T-helper 1 cell treated with Interleukin-12 subunit alpha and Interleukin-12 subunit beta and Interleukin-4 antibody, amounts not matched to agents 30 ng/mL and 1 ng/mL, for 36 hours (primary cell): Measurements from ENCODE around the gene UNKL. TPM values are rescaled to one million over a fixed set of nuclear protein-coding genes. Genes with fewer than 3 reads are reported as not detected.
"Not testable (repeated sequence)": the region's sequence is repeated elsewhere in the genome, so short reads cannot be mapped to it uniquely, and the experiment has no call there.

ENCODE experiments used
- intact Hi-C: fragments of 100-400 bp; cut with micrococcal nuclease; formaldehyde crosslinking; loops from one replicate; pipeline ENCODE4 v1.15.1; 2024
- total RNA-seq: library from RNA; stranded (reverse); gene quantifications from 2 replicates; pipeline ENCODE4 v1.2.3, GENCODE V29; 2022

UNKL gene
- total RNA-seq, 1 donor from 2014 or later: 43.3 TPM

DNA sequence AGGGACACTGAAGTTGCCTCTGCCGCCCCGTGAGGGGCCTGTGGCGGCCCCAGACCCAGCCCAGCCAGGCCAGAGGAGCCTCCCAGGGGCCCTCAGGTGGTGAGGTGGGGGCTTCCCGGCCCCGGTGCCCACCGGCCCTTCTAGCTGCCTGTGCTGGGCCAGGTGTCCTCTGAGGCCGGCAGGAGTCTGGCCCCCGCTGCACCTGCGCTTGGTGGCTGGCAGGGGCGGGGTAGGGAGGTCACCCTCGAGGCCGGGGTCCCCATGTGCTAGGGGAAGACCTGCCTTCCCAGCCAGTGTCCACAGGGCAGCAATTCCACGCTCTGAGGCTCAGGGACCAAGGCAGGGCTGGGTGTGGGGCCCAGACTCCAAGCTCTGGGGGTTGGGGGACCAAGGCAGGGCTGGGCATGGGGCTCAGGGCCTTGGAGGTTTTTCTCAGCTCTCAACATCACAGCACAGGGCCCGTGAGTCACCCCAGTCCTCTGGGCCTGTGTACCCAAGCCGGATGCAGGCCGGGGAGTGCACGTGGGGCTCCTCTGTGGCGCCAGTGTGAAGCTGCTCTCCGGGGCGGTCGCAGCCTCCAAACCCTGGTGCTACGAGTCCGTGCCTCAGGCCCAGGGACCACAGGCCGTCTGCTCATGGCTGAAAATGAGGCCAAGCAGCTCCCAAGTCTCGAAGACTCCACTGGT, 31.2 kb upstream of the UNKL start:
- intact Hi-C loops: no loop called here

GRCh38 chr16:1444730-1445517, 30.4 kb upstream of the UNKL start:
- intact Hi-C loops: no loop called here

DNA sequence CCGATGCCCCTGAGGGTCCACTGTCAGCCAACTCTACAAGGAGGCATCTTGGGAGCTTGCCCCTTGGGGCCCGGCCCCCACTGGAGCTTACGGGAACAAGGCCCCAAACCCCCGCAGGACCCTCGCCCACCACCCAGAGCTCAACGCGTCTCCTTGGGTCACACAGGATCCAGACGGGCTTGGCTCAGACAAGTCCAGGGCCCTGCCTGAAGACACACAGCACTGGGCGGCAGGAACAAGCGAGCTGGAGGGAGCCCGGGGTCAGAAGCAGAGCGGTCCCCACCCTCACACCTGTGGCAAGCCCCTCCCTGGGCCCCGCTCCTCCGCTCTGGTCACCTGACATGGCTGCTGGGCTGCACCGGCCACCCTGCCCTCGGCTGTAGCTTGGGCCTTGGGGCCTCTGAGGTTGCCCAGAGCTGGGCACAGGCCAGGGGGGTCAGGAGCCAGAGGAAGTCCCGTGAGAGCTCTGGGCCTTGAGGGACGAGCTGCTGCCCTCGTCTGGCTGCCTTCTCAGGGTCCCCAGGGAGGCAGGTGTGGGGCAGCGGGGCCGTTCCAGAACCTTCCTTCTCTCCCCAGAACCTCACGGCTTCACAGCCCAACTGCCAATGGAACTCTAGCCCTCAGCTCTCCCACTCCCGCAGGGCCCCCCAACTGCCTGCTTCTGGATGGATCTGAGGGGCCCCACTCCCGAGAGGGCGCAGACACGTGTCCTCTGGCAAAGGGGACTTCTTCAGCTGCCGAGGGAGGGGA, 29.7 kb upstream of the UNKL start, which contains the start of gene CCDC154:
CCDC154 (minus strand) TSS at position 577 of the 750 bp plus-strand sequence; CDS start at position 343, 234 bp downstream.
- intact Hi-C loops: no loop called here

GRCh38 chr16:1443403-1443973, 29.0 kb upstream of the UNKL start:
- intact Hi-C loops: no loop called here

- intact Hi-C loops: no loop called here
Measured at GRCh38 chr16:1442697-1443096, 28.2 kb upstream of the UNKL start.

GRCh38 chr16:1441391-1441829, 26.9 kb upstream of the UNKL start:
- intact Hi-C loops: no loop called here

DNA sequence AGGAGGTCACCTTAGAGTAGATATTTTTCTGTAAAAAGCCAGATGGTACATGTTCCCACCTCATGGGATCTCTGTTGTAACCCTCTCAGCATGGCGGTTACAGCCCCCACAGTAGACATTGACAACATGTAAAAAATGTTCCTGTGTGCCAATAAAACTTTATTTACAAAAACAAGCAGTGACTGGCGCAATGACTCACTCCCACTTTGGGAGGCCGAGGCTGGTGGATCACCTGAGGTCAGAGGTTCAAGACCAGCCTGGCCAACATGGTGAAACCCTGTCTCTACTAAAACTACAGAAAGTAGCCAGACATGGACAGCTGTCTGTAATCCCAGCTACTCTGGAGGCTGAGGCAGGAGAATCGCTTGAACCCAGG, 25.2 kb upstream of the UNKL start:
- intact Hi-C loops: not testable (repeated sequence)

DNA sequence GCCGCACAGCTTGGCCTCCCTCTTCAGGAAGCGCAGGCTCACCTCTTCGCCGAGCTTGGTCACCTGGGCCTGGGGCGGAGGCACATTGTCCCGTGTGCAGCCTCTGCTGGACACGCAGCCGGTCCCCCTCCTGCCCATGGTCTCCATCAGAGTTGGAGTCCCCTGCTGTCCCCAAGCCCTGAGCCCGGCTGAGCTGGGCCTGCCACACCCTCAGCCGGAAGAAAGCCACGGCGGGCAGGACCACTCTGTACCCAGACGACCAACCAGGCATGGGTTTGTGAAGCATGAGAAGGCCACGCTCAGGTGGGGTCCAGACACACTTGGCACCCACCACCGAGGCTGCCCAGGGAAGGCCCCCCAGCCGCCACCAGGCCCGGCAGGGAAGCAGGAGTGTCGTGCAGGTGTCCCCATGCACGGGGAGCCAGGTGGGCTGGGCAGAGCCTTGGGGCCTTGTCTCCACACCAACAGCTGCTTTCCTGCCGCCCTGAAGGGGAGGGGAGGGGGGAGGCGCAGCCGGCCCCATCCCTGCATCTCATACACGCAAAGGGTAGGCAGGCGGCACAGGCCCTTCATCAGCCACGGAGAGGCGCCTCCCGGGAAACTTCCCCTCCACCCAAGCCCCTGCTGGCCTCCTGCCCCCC, 24.7 kb upstream of the UNKL start:
- intact Hi-C loops: no loop called here

DNA sequence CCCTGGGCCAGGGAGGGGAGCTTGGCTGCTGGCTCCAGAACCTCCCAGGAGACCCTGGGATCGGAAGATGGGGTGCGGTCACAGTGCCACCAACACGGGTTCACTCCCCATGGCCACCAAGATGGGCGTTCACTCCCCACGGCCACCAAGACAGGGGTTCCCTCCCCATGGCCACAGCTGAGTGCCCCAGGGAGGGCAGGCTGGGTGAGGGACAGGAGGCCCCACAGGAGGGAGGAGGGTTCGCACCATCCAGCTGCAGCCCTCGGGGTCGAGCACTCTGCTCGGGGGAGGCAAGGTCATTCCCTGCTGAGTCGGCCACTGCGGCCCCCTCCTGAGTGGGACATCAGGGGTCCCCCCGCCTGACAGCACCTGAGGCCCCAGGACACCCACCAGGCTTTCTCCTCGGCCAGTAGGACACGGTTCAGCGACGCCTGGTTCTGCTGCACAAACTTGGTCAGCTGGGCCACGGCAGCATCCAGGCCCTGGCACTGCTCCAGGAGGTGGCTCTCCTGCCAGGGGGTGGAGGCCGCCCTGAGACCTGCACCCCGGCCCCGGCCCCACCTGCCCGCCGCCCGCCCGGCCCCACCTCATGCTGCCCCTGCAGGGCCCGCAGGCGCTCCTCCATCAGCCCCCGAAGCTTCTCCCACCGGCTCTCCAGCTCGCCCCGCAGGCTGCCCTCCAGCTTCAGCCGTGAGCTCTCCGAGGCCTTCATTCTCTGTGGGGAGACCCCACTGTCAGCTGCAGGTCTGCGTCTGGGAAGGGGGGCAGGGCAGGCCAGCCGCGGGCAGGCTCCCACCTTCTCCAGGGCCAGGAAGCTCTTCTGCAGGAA, 23.9 kb upstream of the UNKL start:
- intact Hi-C loops: no loop called here

GRCh38 chr16:1437606-1438005, 23.1 kb upstream of the UNKL start:
- intact Hi-C loops: no loop called here

DNA sequence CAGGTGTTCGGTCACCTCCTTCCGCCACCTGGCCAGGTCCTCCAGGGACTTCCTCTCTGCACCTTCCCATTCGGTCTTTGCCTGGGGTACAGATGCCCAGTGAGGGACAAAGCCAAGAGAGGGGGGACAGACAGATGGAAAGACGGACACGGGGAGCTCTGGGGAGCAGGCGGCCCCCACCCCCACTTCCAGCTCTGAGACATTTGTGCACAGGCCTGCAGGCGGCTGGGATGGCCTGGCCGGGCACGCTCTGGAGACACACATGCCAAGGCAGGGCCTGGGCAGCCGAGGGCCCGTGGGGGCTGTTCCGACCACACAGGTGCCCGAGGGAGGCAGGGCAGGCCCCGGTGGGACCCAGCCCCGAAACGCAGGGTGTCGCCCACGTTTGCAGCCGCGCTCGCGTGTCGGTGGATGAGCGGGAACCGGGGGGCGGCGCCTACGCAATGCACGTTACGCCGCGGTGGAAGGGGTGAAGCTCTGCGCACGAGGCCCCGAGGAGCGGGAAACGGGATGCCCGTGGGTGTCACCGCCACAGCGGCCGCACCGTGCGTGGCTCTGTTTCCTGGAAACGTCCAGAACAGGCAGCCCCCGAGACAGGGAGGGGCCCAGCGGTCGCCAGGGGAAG, 22.3 kb upstream of the UNKL start:
- intact Hi-C loops: no loop called here

- intact Hi-C loops: no loop called here
Measured at GRCh38 chr16:1435921-1436697, 21.6 kb upstream of the UNKL start.

- intact Hi-C loops: no loop called here
Measured at GRCh38 chr16:1434644-1435592, 20.4 kb upstream of the UNKL start.

DNA sequence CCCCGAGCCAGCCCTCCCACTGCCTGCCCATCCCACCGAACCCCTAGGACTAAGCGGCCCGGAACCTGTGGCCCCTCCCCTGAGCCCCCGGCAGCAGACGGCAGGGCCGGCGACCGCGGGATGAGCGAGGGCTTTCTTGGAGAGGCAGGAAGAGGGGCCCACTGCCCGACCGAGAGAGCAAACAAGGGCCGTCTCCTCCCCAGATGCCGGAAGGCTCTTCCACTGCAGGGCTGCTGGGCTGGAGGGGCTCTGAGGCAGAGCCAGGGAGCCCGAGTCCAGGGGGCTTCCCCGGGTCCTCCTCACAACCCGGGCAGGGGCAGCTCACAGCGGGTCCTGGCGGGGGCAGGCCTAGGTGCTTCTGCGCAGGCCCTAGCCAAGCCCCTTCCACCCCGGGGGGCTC, 19.3 kb upstream of the UNKL start:
- intact Hi-C loops: no loop called here

- intact Hi-C loops: no loop called here
Measured at GRCh38 chr16:1433263-1433560, 18.7 kb upstream of the UNKL start.

- intact Hi-C loops: no loop called here
Measured at GRCh38 chr16:1432388-1433262, 18.1 kb upstream of the UNKL start.
